HG02642 (cell line): Measurements from ENCODE around the gene NRG3.

Source experiments
- ATAC-seq: cut with Tn5 transposase; IDR thresholded peaks from one replicate; pipeline ENCODE4 v1.9.1; 2021; ENCODE audit warnings: mild to moderate bottlenecking; ENCODE audit not compliant: unreplicated experiment, poor library complexity

The NRG3 gene

GRCh38 chr10:82856957-82857613, 982.1 kb downstream of the NRG3 start:
- no peak for ATAC-seq

GRCh38 chr10:82861889-82862288, 986.9 kb downstream of the NRG3 start:
- no peak for ATAC-seq

GRCh38 chr10:82865366-82865765, 990.4 kb downstream of the NRG3 start:
- ATAC-seq, result no peak

GRCh38 chr10:82866424-82867020, 991.5 kb downstream of the NRG3 start:
- ATAC-seq, result no peak

GRCh38 chr10:82867056-82867455, 992.1 kb downstream of the NRG3 start:
- no peak for ATAC-seq

GRCh38 chr10:82874671-82875070, 999.7 kb downstream of the NRG3 start:
- ATAC-seq, result no peak

- ATAC-seq, result no peak
Observed at GRCh38 chr10:82880776-82881290, 1005.8 kb downstream of the NRG3 start.

- ATAC-seq, result no peak
Observed at GRCh38 chr10:82882722-82883121, 1007.7 kb downstream of the NRG3 start.

GRCh38 chr10:82883603-82884002, 1008.6 kb downstream of the NRG3 start:
- no peak for ATAC-seq

- no peak for ATAC-seq
Observed at GRCh38 chr10:82887488-82887887, 1012.5 kb downstream of the NRG3 start.

GRCh38 chr10:82888809-82889455, 1013.9 kb downstream of the NRG3 start:
- no peak for ATAC-seq

- no peak for ATAC-seq
Observed at GRCh38 chr10:82889728-82890127, 1014.7 kb downstream of the NRG3 start.

- ATAC-seq, result no peak
Observed at GRCh38 chr10:82890573-82890972, 1015.6 kb downstream of the NRG3 start.

- ATAC-seq, result no peak
Observed at GRCh38 chr10:82908096-82908495, 1033.1 kb downstream of the NRG3 start.

GRCh38 chr10:82908751-82909150, 1033.8 kb downstream of the NRG3 start:
- ATAC-seq, result no peak

- no peak for ATAC-seq
Observed at GRCh38 chr10:82910301-82910700, 1035.3 kb downstream of the NRG3 start.

- peak; percentile 57 for ATAC-seq
Observed at GRCh38 chr10:82914655-82915136, 1039.7 kb downstream of the NRG3 start.

GRCh38 chr10:82916941-82917340, 1041.9 kb downstream of the NRG3 start:
- no peak for ATAC-seq

- ATAC-seq, result no peak
Observed at GRCh38 chr10:82918022-82918421, 1043.0 kb downstream of the NRG3 start.

GRCh38 chr10:82922046-82922445, 1047.1 kb downstream of the NRG3 start:
- ATAC-seq, result no peak

- ATAC-seq, result no peak
Observed at GRCh38 chr10:82922755-82923154, 1047.8 kb downstream of the NRG3 start.
